NCI-H460 (cell line): Measurements from ENCODE around the gene MLLT6. TPM values are rescaled to one million over a fixed set of nuclear protein-coding genes. Genes with fewer than 3 reads are reported as not detected.

ENCODE experiments used
- DNase-seq: peaks from one replicate; pipeline ENCODE4 v3.0.0-alpha.2; 2016; ENCODE audit warnings: low read depth; ENCODE audit errors: extremely low read depth
- small RNA-seq, 2 experiments: library from RNA; depleted of rRNA; stranded (forward); fragments of <200 nt; gene quantifications; one replicate each; pipeline ENCODE3, GENCODE V24; 2014
- total RNA-seq: library from RNA; depleted of rRNA; stranded (reverse); fragments of >200 nt; shearing (Covaris generic); gene quantifications from 2 replicates; pipeline ENCODE4 v1.2.3, GENCODE V29; 2014; rRNA removed

Gene MLLT6
- total RNA-seq, 1 experiment from 2014 or later, result 39.0 TPM

DNA sequence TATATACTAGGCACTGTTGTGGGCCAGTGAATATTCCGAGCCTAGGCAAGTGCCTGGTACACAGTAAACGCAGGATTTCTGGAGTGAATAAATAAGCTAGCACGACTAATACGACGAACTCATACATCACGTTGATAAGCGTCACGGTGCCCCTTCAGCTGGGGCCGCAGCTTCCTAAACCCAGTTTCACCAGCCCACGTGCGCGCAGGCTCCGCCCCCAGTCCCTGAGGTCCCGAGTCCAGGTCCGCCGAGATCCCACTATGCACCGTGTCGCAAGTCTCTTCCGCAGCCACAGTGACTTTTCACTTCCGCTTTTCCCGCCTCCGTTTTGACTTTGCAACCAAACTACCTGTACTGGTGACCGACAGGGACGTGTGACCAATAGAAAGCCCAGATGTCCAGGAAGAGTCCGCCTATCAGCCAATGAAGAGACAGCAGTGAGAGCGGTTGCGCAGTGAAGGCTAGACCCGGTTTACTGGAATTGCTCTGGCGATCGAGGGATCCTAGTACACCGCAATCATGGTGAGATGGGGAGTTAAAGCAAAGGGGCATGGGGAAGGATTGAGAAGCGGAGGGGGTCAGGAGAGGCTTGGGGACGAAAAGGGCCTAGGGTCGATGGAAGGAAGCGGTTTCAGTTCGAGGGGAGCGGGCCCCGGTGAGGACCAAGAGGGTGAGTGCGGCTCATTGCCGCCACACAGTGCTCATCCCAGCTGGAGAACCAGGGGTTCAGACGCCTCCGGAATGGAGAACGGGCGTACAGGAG is 47.4 kb downstream of the MLLT6 start, which contains the start of gene PSMB3:
TSS of gene PSMB3 (plus strand) at position 434 of the 763 bp plus-strand sequence. CDS start at position 520, 86 bp downstream.
- DNase-seq, result peak; percentile 100

DNA sequence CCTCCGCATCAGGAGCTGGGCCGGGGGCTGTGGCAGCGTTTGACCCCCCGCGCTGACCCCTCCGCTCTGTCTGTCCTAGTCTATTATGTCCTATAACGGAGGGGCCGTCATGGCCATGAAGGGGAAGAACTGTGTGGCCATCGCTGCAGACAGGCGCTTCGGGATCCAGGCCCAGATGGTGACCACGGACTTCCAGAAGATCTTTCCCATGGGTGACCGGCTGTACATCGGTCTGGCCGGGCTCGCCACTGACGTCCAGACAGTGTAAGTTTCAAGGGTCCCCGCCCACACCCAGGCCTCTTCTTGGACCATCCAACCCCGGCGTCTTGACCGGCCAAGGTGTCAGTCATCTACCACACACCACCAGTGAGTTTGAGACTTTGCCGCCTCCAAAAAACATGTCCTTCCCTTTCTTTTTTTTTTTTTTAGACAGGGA is 48.0 kb downstream of the MLLT6 start:
- DNase-seq, result no peak

DNA sequence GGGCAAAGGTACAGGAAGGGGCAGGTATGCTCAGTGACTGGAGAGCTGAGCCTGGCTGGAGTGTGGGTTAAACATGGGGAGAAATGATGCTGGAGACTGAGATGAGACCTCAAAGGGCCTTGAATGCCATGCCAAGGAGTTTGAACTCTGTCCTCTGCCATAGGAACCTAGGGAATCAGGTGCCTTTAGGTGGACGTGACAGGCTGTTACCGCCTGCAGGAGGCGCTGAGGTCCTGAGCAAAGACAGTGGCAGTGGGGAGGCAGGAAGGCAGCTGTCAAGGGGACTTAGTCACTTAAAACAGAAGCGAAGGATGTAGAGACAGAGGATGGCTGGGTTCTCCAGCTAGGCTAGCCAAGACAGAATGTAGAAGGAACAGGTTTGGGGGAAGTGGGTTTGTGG is 56.5 kb downstream of the MLLT6 start:
- DNase-seq, result no peak

DNA sequence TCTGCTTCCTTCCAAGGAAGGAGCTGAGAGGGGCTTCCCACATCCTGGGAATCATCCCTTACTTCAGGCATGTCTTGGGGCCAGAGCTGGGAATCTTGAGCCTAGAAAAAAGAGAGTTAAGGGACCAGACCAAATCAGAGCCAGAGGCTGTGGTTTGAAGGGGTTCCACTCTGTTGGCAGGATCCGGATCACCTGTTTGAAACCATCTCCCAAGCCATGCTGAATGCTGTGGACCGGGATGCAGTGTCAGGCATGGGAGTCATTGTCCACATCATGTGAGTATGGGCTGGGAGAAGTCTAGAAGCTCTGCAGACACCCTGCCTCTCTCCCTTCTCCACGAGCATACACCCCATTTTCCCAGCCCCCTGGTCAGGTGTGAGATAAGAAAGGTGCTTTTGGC is 57.2 kb downstream of the MLLT6 start:
- no peak for DNase-seq

DNA sequence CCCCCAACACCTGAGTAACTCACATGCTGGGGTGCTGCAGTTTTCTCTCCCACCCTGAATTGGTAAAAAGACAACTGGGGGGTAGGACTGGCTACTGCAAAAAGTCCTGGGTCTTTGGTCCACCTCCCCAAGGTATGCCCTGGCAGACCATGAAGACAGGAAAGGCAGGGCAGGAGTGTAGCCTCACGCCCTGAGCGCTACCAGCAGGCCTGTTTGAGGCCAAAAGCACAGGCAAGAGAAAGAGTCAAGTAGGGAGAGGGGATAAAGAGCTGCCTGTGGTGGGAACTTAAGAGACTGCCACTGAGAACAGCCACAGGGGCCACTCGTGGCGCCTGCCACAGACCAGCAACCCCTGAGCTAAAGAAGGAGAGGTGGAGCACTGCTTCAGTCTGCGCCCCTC is 61.3 kb downstream of the MLLT6 start:
- DNase-seq, result no peak

DNA sequence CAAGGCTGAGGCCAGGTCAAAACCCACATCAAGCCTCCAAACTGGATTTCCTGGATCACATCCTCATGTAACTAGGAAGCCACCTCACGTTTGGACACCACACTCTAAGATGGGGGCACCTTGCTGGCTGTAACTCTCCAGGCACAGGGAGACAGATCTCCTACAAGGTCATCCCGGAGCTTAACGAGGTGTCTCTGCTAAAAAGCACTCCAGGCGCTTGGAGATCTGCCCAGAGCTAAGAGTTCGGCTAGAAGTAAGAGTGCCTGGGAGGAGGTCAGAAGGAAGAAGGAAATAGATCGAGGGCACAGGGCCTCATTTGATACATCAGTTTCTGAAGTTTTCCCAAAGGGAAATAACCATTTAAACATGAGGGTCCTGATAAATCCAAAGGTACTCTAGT is 63.3 kb downstream of the MLLT6 start:
- DNase-seq, result no peak

DNA sequence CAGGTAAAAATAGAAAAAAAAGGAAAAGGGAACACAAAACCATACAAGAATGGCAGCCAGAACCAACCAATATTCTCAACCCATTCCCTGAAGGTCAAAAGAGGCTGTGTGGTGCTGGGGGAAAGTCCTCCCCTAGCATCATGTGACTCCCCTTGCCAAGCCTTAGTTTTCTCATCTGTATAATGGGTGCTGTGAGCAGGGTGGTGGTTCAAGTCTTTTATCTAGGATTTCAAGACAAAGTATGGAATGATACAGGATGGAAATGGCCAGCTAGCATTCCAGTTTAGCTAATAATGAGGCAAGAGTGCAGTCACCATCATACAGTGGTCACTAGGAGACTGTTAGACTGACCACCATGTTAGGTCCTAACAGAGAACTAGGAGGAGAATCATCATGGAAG is 68.2 kb downstream of the MLLT6 start:
- no peak for DNase-seq

DNA sequence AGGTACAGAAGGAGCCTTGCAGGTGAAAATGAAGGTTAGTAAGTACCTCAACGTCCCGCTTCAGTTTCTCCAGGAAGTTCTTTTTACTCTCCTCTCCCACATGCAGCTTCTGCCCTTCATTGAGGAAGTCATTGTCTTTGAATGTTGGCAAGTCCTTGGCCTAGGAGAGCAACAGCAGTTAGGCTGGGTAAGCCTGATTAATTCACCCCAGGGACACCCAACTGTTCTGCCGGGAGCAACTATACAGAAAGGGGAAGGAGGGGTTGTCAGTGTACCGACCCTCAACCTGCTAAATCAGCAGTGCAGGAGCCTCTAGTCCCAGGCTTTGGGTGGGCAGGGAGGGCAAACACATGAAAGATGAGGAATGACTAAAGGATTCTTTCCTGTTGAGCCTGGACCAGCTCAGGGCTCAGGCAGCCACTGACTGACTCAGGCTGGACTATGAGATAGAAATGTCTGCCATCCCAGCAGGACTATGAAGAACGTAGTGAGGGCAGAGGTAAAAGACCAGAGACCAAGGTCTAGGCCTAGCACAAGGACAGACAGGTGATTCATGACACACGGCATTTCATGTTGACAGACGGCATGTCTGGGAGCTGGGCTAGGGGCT is 72.7 kb downstream of the MLLT6 start:
- no peak for DNase-seq

Small RNA genes within 50 kb of the gene (small RNA-seq; reads per million reads assigned to genes)
- gene MIR4726, result 0 to 0.02 reads per million in 2 experiments
- gene MIR4734, result 0 to 0.12 reads per million in 2 experiments
- gene RNA5SP440, result 0.10 to 0.59 reads per million in 2 experiments
- gene RNU6-866P, result 0 reads per million in 2 experiments

Other genes with a start within 250 kb of the MLLT6 start
- 2.8 and 3.0 TPM in 2 replicates for gene SRCIN1, start 99.3 kb upstream of the MLLT6 start, total RNA-seq
- 9.5 and 11.6 TPM in 2 replicates for gene EPOP, start 30.3 kb upstream of the MLLT6 start, total RNA-seq
- 8.0 and 11.2 TPM in 2 replicates for gene CISD3, start 25.1 kb downstream of the MLLT6 start, total RNA-seq
- gene PCGF2, start 43.1 kb downstream of the MLLT6 start, total RNA-seq, result 9.1 and 10.4 TPM in 2 replicates
- gene PSMB3, start 47.5 kb downstream of the MLLT6 start, total RNA-seq, result 232 and 247 TPM in 2 replicates
- gene PIP4K2B, start 94.3 kb downstream of the MLLT6 start, total RNA-seq, result 34.7 and 35.6 TPM in 2 replicates
- gene CWC25, start 120.0 kb downstream of the MLLT6 start, total RNA-seq, result 10.8 and 17.5 TPM in 2 replicates
- 2,388 and 2,583 TPM in 2 replicates for gene RPL23, start 148.4 kb downstream of the MLLT6 start, total RNA-seq
- 73.7 and 77.6 TPM in 2 replicates for gene LASP1, start 164.8 kb downstream of the MLLT6 start, total RNA-seq